ENCODE results near the gene HOXC12. TPM values are rescaled to one million over a fixed set of nuclear protein-coding genes. Genes with fewer than 3 reads are reported as not detected.

Gene HOXC12
- total RNA-seq, 4 donors from 2014 or later = not detected

DNA sequence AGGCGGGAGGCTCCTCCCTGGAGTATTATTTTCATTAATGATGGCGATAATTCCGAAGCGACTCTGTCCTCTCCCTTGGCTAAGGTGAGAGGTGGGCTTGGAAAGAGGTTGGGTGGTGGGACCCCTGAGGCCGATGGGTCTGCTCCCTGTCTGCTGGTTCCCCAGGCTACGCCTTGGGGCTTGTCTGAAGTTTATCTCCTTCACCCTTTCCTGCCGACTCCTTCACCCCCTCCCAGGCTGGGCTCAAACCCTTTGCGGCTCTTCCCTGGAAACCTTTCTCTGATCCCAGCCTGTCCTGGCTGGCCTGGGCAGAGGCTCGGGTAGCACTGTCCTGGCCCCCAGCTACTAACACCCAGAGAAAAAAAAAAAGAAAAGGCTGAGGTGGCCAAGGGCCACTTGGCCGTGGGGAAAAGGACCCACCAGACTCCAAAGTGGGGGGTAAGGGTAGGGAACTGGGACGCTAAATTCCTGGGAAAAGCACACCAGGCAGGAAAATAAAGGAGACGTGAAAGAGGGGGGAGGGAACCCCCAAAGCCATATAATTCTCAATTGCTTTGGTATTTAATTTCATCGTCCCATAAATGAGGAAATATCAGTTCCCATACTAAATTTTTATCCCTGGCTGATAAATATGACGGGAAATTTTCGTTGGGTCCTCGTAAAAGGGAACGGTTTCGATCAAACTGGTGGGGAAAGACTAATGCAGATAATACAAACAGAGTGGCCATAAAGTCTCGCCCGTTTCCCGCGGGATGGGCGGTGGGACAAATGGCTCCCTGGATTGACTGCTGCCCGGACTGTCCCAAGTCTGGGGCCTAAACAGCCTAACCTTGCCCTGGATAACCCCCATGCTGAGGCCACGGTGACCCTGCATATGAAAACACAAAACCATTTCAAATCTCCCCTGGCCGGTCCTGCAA, 28.2 kb downstream of the HOXC12 start:
- Histone ChIP-seq H3K4me3 (no peak overlapping the region), H3K36me3 (no peaks in the 10 kb centered on the region), H3K27me3 (peaks cover 0 to 55% of the 10 kb centered on the region in 2 donors), H3K27ac (no peak overlapping the region), H3K4me1 (peaks cover 0 to 24% (median 10%) of the 10 kb centered on the region in 4 donors), H3K9me3 (peaks cover 0 to 11% (median 0%) of the 10 kb centered on the region in 4 donors)
- TF ChIP-seq, protein P1, sequence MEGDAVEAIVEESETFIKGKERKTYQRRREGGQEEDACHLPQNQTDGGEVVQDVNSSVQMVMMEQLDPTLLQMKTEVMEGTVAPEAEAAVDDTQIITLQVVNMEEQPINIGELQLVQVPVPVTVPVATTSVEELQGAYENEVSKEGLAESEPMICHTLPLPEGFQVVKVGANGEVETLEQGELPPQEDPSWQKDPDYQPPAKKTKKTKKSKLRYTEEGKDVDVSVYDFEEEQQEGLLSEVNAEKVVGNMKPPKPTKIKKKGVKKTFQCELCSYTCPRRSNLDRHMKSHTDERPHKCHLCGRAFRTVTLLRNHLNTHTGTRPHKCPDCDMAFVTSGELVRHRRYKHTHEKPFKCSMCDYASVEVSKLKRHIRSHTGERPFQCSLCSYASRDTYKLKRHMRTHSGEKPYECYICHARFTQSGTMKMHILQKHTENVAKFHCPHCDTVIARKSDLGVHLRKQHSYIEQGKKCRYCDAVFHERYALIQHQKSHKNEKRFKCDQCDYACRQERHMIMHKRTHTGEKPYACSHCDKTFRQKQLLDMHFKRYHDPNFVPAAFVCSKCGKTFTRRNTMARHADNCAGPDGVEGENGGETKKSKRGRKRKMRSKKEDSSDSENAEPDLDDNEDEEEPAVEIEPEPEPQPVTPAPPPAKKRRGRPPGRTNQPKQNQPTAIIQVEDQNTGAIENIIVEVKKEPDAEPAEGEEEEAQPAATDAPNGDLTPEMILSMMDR (IDR thresholded peaks at IDR 0.05) = no peak
- TF ChIP-seq POLR2A (IDR thresholded peaks at IDR 0.05) = no peak
- no peak for DNase-seq

DNA sequence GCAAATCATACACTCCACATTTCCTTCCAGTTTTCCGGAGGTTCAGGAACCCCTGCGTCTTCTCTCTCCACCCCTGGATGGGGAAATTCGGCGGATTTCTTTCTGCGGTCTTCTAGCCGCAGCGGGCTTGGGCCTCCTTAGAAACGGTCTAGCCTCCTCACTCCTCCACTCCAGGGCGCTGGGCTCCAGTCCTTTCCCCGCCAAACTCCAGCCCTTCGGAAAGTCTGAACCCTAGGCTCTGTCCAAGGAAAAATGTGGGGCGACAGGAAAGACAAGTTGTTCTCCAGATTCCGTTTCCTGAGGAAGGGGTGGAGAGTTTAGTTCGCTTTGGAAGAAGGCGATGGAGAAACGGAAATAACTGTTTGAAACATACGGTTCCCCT, 28.9 kb downstream of the HOXC12 start:
- Histone ChIP-seq H3K27ac (no peak overlapping the region), H3K4me3 (no peak overlapping the region), H3K4me1 (peaks cover 0 to 17% (median 9%) of the 10 kb centered on the region in 4 donors), H3K9me3 (peaks cover 0 to 11% (median 0%) of the 10 kb centered on the region in 4 donors), H3K27me3 (peaks cover 0 to 48% of the 10 kb centered on the region in 2 donors), H3K36me3 (no peaks in the 10 kb centered on the region)
- TF ChIP-seq, protein P1 (IDR thresholded peaks at IDR 0.05) = no peak
- no peak for TF ChIP-seq POLR2A (IDR thresholded peaks at IDR 0.05)
- no peak for DNase-seq

DNA sequence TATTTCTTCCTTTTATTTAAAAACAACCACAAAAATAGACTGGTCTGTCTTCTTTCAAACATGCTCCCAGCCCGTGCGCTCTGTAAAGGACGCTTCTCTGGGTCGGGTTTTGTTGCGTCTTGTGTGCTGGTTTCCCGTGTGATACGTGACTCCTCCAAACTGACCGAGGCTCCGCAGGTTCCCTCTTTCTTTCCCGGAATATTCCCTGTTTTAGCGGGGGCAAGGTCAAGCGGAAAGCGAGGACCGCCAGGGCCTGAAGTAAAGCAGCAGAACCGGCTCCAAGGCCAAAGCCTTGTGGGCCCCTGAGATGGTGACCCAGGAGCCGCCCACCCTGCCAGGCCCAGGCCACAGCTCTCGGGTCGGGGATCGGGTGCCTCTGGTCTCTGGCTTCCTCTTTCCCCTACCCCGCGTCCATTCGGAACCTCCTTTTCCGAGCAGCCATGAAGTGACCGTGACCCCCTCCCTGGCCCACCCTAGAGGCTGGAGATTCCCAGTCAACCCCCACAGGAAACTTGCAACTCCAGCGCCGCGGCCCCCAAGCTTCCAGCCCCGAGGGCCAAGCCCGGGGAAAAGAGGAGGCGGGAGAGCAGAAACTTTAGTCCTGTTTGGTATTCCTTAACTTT, 29.4 kb downstream of the HOXC12 start:
- Histone ChIP-seq H3K4me1 (peaks cover 0 to 19% (median 9%) of the 10 kb centered on the region in 4 donors), H3K4me3 (no peak overlapping the region), H3K9me3 (peaks cover 0 to 11% (median 0%) of the 10 kb centered on the region in 4 donors), H3K27me3 (peaks cover 0 to 51% of the 10 kb centered on the region in 2 donors), H3K36me3 (no peaks in the 10 kb centered on the region), H3K27ac (no peak overlapping the region)
- TF ChIP-seq, protein P1 (IDR thresholded peaks at IDR 0.05) = no peak
- no peak for TF ChIP-seq POLR2A (IDR thresholded peaks at IDR 0.05)
- no peak for DNase-seq

DNA sequence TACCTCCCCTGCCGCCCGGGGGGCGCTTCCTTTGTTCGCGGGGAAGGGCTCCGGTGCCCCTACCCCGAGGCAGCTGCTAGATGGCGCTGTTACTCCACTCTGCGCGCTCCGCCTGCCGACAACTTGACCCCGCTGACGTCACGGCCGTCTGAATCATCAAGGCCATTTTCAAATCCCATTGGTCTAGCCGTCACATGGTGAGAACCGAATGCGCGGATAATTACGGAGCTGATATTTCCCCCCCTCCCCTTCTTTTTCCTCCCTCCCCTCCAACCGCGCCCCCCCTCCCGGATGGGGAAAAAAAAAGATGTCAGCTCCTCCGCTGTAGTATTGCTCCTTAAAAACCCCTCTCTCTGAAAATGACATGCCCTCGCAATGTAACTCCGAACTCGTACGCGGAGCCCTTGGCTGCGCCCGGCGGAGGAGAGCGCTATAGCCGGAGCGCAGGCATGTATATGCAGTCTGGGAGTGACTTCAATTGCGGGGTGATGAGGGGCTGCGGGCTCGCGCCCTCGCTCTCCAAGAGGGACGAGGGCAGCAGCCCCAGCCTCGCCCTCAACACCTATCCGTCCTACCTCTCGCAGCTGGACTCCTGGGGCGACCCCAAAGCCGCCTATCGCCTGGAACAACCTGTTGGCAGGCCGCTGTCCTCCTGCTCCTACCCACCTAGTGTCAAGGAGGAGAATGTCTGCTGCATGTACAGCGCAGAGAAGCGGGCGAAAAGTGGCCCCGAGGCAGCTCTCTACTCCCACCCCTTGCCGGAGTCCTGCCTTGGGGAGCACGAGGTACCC, 30.4 kb downstream of the HOXC12 start, which contains the start of gene HOXC10:
Gene HOXC10, plus strand, starts transcription at position 246 of the 791 bp plus-strand sequence. Its CDS starts 114 bp downstream, at position 360.
- DNase-seq = peak; percentile 72 to 93 (median 89)
- TF ChIP-seq, protein P1 (IDR thresholded peaks at IDR 0.05) = peak in 5 of 6 experiments; percentile 47 to 77 (median 60)
- TF ChIP-seq POLR2A (IDR thresholded peaks at IDR 0.05) = no peak
- Histone ChIP-seq H3K4me3 (peak within 1 kb of the TSS; percentile 14 to 46 (median 34)), H3K27ac (peak within 1 kb of the TSS; percentile 0 to 51 (median 22)), H3K9me3 (peaks cover 0 to 11% (median 0%) of the 10 kb centered on the region in 4 donors), H3K27me3 (peaks cover 0 to 60% of the 10 kb centered on the region in 2 donors), H3K4me1 (peaks cover 0 to 28% (median 10%) of the 10 kb centered on the region in 4 donors), H3K36me3 (no peaks in the 10 kb centered on the region)

DNA sequence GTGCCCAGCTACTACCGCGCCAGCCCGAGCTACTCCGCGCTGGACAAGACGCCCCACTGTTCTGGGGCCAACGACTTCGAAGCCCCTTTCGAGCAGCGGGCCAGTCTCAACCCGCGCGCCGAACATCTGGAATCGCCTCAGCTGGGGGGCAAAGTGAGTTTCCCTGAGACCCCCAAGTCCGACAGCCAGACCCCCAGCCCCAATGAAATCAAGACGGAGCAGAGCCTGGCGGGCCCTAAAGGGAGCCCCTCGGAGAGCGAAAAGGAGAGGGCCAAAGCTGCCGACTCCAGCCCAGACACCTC, 30.9 kb downstream of the HOXC12 start:
- H3K4me1 ChIP-seq = peaks cover 0 to 34% (median 10%) of the 10 kb centered on the region in 4 donors
- no peak for DNase-seq
- peaks cover 0 to 63% of the 10 kb centered on the region in 2 donors for H3K27me3 ChIP-seq
- H3K9me3 ChIP-seq = peaks cover 0 to 11% (median 0%) of the 10 kb centered on the region in 4 donors
- peak overlapping the region; percentile 14 to 46 (median 34) for H3K4me3 ChIP-seq
- H3K36me3 ChIP-seq = no peaks in the 10 kb centered on the region
- TF ChIP-seq, protein P1 (IDR thresholded peaks at IDR 0.05) = no peak
- no peak for TF ChIP-seq POLR2A (IDR thresholded peaks at IDR 0.05)
- peak overlapping the region in 3 of 4 donors; percentile 0 to 51 (median 42) for H3K27ac ChIP-seq
